HG03159 (cell line): ENCODE measurements around the gene TPPP.
"Not testable (repeated sequence)": the region's sequence is repeated elsewhere in the genome, so short reads cannot be mapped to it uniquely, and the experiment has no call there.

ENCODE experiments used
- ATAC-seq: cut with Tn5 transposase; IDR thresholded peaks from one replicate; pipeline ENCODE4 v1.9.1; 2021; ENCODE audit warnings: mild to moderate bottlenecking, moderate library complexity; ENCODE audit not compliant: unreplicated experiment

The TPPP gene

GRCh38 chr5:695475-695874 lies 2.3 kb upstream of the TPPP start:
- ATAC-seq: not testable (repeated sequence)

GRCh38 chr5:694042-694431 lies 885 bp upstream of the TPPP start:
- not testable (repeated sequence) for ATAC-seq

GRCh38 chr5:692529-693041 lies 567 bp downstream of the TPPP start:
- ATAC-seq: peak; percentile 14

- no peak for ATAC-seq
Observed at GRCh38 chr5:691817-692528, 1.2 kb downstream of the TPPP start.

- not testable (repeated sequence) for ATAC-seq
Observed at GRCh38 chr5:691049-691448, 2.1 kb downstream of the TPPP start.

- ATAC-seq: not testable (repeated sequence)
Observed at GRCh38 chr5:690293-690692, 2.9 kb downstream of the TPPP start.

GRCh38 chr5:688348-689010 lies 4.7 kb downstream of the TPPP start:
- ATAC-seq: not testable (repeated sequence)

- not testable (repeated sequence) for ATAC-seq
Observed at GRCh38 chr5:686936-687335, 6.2 kb downstream of the TPPP start.

- ATAC-seq: not testable (repeated sequence)
Observed at GRCh38 chr5:686172-686523, 7.0 kb downstream of the TPPP start.

- ATAC-seq: no peak
Observed at GRCh38 chr5:685262-686171, 7.6 kb downstream of the TPPP start.

- ATAC-seq: no peak
Observed at GRCh38 chr5:684751-685216, 8.4 kb downstream of the TPPP start.

GRCh38 chr5:683551-684481 lies 9.3 kb downstream of the TPPP start:
- no peak for ATAC-seq

- not testable (repeated sequence) for ATAC-seq
Observed at GRCh38 chr5:682651-683358, 10.3 kb downstream of the TPPP start.

GRCh38 chr5:682216-682615 lies 10.9 kb downstream of the TPPP start:
- ATAC-seq: not testable (repeated sequence)

- not testable (repeated sequence) for ATAC-seq
Observed at GRCh38 chr5:681317-682191, 11.6 kb downstream of the TPPP start.

- not testable (repeated sequence) for ATAC-seq
Observed at GRCh38 chr5:680836-681235, 12.3 kb downstream of the TPPP start.

GRCh38 chr5:680118-680795 lies 12.9 kb downstream of the TPPP start:
- ATAC-seq: not testable (repeated sequence)
